ENCODE results near the gene AFAP1.

The AFAP1 gene

DNA sequence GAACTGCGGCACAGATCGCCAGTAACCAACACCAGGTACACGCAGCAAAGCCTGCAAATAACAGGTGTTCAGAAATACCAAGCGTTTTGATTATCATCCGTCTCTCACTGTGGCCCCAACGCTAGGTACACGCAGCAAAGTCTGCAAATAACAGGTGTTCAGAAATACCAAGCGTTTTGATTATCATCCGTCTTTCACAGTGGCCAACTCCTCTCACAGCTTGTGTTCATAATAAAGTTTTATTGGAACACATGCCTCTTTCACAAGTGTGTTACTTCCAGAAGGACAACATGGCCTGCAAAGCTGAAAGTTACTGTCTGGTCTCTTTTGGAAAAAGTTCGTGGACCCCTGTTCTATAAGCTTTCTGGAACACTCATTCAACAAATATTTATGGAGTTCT is 153.1 kb downstream of the AFAP1 start:
- DNase-seq: no peak
- Histone ChIP-seq H3K27me3 (replicated peaks) (no peaks in the 10 kb centered on the region), H3K36me3 (replicated peaks) (peaks cover 71% of the 10 kb centered on the region), H3K4me3 (ENCODE audit: low read depth, low read length) (no peak overlapping the region), H3K27ac (no peak overlapping the region)
- in situ Hi-C loops (cut with HindIII; ENCODE audit: low pct_ligation_motif_present, low sequenced_read_pairs): no loop called here
- TF ChIP-seq, protein P1, sequence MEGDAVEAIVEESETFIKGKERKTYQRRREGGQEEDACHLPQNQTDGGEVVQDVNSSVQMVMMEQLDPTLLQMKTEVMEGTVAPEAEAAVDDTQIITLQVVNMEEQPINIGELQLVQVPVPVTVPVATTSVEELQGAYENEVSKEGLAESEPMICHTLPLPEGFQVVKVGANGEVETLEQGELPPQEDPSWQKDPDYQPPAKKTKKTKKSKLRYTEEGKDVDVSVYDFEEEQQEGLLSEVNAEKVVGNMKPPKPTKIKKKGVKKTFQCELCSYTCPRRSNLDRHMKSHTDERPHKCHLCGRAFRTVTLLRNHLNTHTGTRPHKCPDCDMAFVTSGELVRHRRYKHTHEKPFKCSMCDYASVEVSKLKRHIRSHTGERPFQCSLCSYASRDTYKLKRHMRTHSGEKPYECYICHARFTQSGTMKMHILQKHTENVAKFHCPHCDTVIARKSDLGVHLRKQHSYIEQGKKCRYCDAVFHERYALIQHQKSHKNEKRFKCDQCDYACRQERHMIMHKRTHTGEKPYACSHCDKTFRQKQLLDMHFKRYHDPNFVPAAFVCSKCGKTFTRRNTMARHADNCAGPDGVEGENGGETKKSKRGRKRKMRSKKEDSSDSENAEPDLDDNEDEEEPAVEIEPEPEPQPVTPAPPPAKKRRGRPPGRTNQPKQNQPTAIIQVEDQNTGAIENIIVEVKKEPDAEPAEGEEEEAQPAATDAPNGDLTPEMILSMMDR (IDR thresholded peaks at IDR 0.05; ENCODE audit: low read depth, low read length, missing control alignments): no peak

DNA sequence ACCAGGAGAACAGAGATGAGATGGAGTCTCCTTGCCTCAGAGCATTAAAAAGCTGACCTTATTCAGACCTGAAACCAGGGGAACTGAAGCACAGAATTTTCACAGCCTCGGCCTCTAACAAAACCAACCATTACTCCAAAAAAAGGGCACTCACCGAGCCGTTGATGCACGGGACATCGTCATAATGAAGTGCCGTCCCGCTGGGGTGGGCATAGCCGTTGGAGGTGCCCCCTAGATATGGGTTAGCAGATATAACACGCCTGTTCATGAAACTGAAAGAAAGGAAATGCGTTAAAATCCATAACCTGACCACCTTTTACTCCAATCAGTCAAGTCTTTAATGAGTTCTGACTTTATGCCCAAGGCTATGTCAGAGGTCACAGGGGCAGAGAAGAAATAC is 153.6 kb downstream of the AFAP1 start:
- Histone ChIP-seq H3K27ac (no peak overlapping the region), H3K36me3 (replicated peaks) (peaks cover 66% of the 10 kb centered on the region), H3K27me3 (replicated peaks) (no peaks in the 10 kb centered on the region), H3K4me3 (ENCODE audit: low read depth, low read length) (no peak overlapping the region)
- TF ChIP-seq, protein P1 (IDR thresholded peaks at IDR 0.05; ENCODE audit: low read depth, low read length, missing control alignments): no peak
- no peak for DNase-seq
- in situ Hi-C loops (cut with HindIII; ENCODE audit: low pct_ligation_motif_present, low sequenced_read_pairs): no loop called here

DNA sequence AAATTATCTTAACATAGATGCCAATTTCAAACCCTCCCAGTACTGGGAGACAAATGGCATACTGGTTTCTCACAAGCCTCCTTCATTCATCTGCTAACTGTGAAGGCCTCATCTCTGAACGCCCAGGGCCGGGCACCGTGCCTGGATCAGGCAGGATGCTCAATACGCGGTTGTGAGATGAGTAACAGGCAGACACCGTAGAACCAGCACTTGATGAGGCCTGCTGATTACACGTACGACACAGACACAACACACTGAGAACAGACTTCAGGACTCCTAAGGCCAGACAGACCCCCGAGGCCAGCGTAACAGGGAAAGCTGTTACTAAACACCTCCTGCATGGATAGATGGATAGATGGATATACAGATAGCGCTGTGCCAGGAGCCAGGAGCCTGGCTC is 154.6 kb downstream of the AFAP1 start:
- Histone ChIP-seq H3K36me3 (replicated peaks) (peaks cover 68% of the 10 kb centered on the region), H3K27ac (peak overlapping the region; percentile 33), H3K4me3 (ENCODE audit: low read depth, low read length) (no peak overlapping the region), H3K27me3 (replicated peaks) (no peaks in the 10 kb centered on the region)
- in situ Hi-C loops (cut with HindIII; ENCODE audit: low pct_ligation_motif_present, low sequenced_read_pairs): no loop called here
- TF ChIP-seq, protein P1 (IDR thresholded peaks at IDR 0.05; ENCODE audit: low read depth, low read length, missing control alignments): no peak
- peak; percentile 45 for DNase-seq

DNA sequence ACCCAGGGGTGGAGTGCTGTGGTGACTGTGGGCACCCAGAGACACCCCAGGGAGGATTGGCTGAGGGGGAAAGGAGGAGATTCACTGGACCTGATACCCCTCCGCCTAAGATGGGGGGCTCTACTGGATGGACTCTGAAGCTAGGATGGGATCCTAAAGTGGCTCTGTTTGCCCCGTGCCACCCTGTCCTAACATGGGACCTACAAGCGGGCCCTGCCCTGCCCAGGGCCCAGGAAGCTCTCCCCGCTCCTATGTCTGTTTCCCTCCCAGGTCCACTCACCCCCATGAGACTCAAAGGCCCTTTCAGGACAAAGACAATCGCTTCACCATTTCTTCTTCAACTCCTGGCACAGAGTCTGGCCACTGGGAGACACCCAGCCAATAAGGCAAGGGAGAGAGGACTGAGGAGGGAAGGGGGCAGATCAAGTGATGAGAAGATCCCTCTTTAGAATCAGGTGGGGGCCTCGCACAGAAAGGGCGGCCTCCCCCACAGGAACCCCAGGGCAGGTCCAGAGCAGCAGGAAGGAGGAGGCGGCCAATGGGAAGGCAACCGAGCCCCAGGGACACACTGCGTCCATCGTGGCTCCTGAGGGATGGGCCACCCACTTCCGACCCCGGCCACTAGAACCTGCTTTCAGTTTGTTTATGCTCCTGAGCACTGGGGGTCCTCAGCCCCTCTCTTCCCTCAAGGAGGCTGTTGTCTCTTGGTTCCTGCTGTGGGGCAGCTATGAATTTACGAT is 155.4 kb downstream of the AFAP1 start:
- TF ChIP-seq, protein P1 (IDR thresholded peaks at IDR 0.05; ENCODE audit: low read depth, low read length, missing control alignments): no peak
- H3K36me3 ChIP-seq (replicated peaks): peaks cover 75% of the 10 kb centered on the region
- H3K27ac ChIP-seq: peak overlapping the region; percentile 33
- in situ Hi-C loops (cut with HindIII; ENCODE audit: low pct_ligation_motif_present, low sequenced_read_pairs): no loop called here
- no peak overlapping the region for H3K4me3 ChIP-seq (ENCODE audit: low read depth, low read length)
- H3K27me3 ChIP-seq (replicated peaks): no peaks in the 10 kb centered on the region
- no peak for DNase-seq

DNA sequence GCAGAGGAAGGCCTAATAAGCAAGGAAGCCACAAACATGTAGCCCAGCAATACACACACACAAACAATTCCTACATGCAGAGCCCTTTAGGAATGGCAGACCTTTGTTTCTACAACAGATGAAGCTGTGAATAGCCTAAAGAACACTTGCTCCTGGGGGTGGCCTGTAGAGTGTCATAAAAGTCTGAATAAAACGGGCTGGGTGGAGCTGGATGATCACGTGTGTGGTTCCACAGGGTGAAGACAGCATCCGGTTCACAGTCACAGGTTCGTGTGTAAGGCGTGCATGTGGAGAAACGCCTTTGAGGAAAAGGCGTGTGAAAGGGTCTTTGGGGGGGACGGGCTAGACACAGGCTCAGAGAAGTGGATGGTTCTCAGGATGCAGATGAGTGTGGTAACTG is 156.1 kb downstream of the AFAP1 start:
- no peaks in the 10 kb centered on the region for H3K27me3 ChIP-seq (replicated peaks)
- H3K27ac ChIP-seq: peak overlapping the region; percentile 63
- TF ChIP-seq, protein P1 (IDR thresholded peaks at IDR 0.05; ENCODE audit: low read depth, low read length, missing control alignments): no peak
- peaks cover 73% of the 10 kb centered on the region for H3K36me3 ChIP-seq (replicated peaks)
- DNase-seq: no peak
- in situ Hi-C loops (cut with HindIII; ENCODE audit: low pct_ligation_motif_present, low sequenced_read_pairs): no loop called here
- no peak overlapping the region for H3K4me3 ChIP-seq (ENCODE audit: low read depth, low read length)

DNA sequence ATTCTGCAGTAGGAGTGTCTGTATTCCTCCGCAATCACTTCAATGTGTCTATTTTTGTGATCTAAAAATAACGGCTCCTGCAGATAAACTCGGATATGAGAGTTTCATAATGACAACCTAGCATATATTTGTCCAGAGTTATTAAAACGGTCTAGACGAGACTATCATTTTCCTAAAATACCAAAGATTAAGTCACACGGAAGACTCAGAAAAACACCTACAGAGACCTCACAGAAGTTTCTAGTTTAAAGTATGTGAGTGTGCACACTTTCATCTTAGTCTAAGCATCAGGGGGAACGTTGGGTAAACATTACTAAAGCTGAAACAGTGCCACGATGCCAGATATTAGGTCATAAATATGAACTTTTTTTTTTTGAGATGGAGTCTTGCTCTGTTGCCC is 156.9 kb downstream of the AFAP1 start:
- in situ Hi-C loops (cut with HindIII; ENCODE audit: low pct_ligation_motif_present, low sequenced_read_pairs): no loop called here
- peaks cover 76% of the 10 kb centered on the region for H3K36me3 ChIP-seq (replicated peaks)

More for the DNA sequence above, 156.9 kb downstream of the AFAP1 start:
- Histone ChIP-seq H3K27me3 (replicated peaks) (no peaks in the 10 kb centered on the region), H3K4me3 (ENCODE audit: low read depth, low read length) (no peak overlapping the region), H3K27ac (peak overlapping the region; percentile 63)
- no peak for DNase-seq
- TF ChIP-seq, protein P1 (IDR thresholded peaks at IDR 0.05; ENCODE audit: low read depth, low read length, missing control alignments): no peak

All from brain microvascular endothelial cell (primary cell).